ENCODE measurements around the gene ILRUN. TPM values are rescaled to one million over a fixed set of nuclear protein-coding genes. Genes with fewer than 3 reads are reported as not detected.
"Not testable (repeated sequence)": the region's sequence is repeated elsewhere in the genome, so short reads cannot be mapped to it uniquely, and the experiment has no call there.

Gene ILRUN
- total RNA-seq, 1 experiment from 2014 or later = 33.9 TPM

DNA sequence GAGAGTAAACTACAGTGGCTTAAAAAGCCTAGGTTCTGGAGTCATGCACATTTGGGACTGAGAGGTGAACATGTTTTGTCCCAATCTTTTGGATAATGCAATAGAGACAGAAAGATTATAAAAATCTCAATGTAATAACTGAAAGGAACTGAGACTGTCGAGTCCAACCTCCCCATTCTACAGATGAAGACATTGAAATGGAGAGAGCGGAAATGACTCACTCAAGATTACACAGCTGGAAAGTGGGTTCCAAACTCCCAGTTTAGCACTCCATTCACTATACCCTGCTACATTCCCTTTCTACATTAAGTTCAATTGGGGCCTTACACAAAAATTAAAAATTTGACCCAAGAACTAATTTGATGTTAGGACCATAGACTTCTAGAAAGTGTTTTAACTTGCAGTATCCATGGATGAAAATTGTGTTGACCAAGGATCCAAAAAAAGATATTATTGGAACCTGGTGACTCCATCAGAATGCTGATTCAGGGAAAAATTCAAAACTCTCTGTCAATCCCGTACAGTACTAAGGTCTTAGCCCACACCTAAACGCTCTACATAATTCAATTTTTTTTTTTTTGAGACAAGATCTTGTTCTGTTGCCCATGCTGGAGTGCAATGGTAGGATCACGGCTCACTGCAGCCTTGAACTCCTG lies 1.5 kb upstream of the ILRUN start:
- DNase-seq (ENCODE audit: low read depth) = peak; percentile 22

DNA sequence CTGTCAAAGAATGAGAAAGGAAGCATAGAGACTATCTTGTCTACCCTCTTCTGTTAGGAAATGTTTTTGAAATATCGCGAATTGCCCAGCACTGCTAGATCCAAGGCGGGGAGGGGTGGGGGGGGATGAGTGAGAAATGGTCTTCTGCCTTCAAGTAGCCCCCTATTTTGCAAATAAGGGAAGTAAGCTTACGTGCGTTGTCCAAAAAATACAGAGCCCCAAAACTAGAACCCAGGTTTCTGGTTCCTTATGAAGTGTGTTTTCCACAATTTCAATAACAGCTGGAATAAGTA lies 923 bp upstream of the ILRUN start:
- no peak for DNase-seq (ENCODE audit: low read depth)

DNA sequence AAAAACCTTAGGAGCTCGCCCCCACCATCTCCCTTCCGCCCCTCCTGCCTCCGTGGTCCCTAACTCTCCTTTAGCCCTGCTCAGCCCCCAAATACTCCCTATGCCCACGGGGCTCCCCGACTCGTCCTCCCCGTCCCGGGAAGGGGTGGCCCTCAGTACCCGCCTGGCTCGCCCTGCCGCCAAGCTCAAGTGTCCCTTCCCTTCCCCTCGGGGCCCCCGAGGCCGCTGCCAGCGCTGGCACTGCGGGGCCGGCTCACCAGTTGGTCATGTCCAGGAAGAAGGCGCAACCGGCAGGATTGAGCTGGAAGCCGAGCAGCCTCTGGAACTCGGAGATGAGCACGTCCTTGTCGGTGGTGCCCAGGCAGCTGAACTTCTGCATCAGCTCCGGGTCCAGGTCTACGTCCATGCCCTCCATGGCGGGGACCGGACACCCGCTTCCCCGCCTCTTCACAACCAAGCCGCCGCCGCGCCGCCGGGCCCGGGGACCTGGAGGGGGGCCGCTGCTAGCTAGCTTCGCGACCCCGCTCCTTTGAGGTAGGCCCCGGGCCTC lies 303 bp downstream of the ILRUN start:
- DNase-seq (ENCODE audit: low read depth) = peak; percentile 50

DNA sequence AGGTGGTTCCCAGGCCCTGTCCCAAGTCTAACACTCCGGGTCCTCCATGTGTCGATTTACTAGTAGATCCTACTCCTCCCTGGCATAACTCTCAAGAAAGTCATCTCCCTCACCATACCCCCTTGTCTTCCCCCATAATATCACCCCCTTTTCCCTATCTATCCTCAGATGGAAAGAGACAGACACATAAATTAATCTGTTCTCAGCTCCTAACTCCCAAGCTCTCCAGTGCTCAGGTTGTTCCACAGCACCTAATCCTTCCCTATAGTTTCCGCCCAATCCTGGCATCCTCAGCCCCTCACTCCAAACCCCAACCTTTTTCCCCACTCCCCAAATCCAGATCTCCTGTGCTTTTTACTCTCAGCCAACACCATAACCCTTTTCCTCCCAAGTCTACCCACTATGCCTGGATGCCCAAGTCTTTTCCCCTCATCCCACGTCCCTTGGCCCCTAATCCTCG lies 808 bp downstream of the ILRUN start:
- DNase-seq (ENCODE audit: low read depth) = no peak

DNA sequence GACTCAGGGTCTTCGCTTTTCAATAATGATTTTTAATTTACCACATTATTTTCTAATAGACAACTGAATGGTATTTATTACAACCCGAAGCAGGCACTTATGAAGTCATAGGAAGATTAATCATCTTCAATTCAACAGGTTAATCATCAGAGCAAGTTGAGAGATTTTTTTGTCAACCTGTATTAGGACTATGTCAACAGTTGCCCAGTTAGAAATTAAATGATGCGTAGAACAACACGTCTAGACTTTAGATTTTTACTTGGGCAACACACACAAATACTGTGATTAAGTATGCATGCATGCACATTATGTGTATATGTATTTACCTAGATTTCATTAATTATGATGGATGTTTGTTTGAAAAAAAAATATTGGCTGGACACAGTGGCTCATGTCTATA lies 4.3 kb downstream of the ILRUN start:
- no peak for DNase-seq (ENCODE audit: low read depth)

DNA sequence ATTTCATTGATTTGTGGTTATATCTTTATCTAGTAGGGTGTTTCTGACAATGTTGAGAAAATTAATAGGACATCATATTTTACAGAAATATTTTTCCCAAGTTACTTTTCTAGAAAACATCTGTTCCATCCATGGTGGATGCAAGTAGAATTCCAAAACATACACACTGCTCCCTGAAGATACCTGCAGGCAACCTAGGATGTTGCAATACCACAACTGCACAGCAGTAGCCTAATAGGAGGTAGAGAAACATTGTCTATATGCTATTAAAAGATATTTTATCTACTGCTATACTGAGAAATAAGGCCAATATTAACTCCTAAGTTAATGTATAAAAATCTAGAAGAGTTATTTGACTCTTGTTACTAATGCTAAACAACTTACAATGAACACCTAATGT lies 6.8 kb downstream of the ILRUN start:
- DNase-seq (ENCODE audit: low read depth) = no peak

DNA sequence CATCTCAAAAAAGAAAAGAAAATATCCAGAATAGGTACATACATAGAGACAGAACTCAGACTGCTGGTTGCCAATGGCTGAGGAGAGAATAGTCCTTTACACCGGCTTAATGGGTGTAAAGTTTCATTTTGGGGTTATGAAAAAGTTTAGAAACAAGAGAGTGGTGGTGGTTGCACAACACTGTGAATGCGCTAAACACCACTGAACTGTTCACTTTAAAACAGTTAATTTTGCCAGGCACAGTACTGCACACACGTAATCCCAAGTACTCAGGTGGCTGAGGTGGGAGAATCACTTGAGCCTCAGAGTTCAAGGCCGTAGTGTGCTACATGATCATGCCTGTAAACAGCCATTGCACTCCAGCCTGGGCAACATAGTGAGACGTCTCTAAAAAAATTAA lies 7.6 kb downstream of the ILRUN start:
- DNase-seq (ENCODE audit: low read depth) = no peak

DNA sequence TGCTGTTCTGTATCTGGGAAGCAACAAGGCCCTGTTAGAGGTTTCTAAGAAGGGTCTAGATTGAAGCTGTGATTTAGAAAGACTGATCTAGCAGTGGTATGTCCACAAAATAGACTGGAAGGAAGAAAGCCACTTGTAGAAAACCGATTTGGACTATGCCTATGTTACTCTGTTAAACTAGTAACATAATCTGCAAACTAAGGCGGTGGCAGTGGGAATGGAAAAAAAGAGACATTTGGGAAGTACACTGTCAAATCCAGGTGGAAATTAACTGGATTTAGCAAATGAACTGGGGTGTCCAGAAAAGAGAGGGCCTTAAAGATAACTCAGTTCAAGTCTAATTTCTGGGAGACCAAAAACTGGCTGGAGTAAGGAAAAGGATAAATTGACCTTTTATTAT lies 11.6 kb downstream of the ILRUN start:
- DNase-seq (ENCODE audit: low read depth) = no peak

DNA sequence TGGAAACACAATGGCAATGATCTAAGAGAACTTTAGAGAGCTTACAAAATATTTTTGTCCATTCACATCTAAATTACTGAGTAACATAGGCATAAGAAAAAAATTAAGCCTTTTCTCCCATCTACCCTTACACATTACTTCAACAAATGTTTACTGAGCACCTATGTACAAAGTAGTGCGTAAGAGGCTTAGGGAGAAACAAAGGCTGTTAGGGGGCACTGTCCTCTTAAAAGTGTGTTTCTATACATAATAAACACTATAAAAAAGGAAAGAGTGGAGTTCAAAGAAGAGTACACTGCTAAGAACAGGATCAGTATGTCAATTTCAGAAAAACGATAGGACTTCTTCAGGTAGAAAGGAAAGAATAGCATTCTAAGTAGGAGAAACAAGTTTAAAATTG lies 12.2 kb downstream of the ILRUN start:
- no peak for DNase-seq (ENCODE audit: low read depth)

DNA sequence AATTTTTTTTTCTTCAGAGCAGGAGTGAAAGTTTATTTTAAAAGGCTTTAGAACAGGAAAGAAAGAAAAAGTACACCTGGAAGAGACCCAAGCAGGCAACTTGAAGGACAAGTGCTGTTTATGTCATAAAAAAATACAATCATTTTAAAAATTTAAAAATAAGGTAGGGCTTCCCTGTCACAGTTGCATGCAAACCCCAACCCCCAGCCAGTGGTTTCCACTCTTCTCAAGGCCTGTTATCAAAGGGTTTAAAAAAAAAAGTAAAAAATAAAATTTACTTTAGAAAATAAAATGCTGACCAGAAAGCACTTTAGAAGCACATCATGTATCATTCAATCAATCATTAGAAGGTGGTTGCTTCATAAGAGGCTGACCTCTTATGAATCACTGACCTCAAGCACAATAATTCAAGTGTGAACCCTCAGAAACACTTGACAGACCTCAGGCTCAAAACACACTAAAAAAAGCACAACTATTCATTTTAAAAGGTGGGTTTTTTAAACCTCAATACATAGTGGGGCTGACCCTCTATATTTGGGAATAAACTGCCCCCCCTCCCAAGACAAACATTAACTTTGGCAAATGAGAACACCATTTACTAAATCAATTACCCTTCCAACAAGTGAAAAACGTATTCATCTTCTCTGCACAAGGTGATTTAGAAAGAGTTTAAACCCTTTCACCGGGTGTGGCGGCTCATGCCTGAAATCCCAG lies 15.6 kb downstream of the ILRUN start:
- DNase-seq (ENCODE audit: low read depth) = peak; percentile 35

DNA sequence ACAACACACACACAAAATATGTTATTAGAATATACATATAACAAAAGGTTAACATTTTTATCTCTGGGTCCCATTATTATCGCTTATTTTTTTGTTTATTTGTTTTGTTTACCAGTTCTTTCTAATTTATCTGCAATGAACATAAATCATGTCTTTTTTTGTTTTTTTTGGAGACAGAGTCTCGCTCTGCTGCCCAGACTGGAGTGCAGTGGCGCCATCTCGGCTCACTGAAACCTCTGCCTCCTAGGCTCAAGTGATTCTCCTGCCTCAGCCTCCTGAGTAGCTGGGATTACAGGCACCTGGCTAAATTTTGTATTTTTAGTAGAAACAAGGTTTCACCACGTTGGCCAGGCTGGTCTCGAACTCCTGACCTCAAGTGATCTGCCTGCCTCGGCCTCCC lies 16.3 kb downstream of the ILRUN start:
- not testable (repeated sequence) for DNase-seq (ENCODE audit: low read depth)

DNA sequence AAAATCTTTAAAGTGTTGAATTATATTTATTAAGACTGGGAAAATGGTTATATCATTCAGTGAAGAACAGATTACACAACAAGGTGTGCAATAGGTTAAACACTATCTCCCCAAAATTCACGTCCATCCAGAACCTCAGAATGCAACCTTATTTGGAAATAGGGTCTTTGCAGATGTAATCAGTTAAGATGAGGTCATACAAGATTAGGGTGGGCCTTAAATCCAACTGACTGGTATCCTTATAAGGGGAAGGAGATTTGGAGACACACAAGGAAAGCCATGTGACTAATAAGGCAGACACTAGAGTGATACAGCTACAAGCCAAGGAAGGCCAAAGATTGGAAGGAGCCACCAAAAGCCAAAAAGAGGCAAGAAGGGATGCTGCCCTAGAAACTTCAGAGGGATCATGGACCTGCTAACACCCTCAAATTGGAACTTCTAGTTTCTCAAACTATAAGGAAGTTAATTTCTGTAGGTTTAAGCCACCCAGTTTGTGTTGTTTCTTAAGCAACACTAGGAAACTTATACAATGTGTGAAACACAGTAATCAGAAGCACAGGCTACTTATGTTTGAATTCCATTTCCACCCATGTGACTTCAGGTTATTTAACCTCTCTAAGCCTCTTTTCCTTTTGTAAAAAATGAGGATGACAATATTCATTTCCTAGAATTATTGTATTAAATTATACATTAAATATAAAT lies 16.9 kb downstream of the ILRUN start:
- DNase-seq (ENCODE audit: low read depth) = peak; percentile 19

DNA sequence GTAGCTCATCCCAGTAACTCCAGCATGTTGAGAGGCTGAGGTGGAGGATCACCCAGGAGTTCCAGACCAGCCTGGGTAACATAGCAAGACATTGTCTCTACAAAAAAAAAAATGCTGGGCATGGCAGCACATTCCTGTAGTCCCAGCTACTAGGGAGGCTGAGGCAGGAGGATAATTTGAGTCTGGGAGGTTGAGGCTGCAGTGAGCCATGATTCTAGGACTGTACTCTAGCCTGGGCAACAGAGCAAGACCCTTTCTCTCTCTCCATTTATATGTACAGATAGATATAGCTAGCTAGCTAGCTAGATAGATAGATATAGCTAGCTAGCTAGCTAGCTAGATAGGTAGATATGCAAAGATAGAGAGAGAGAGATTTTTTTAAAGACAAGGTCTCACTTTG lies 20.4 kb downstream of the ILRUN start:
- DNase-seq (ENCODE audit: low read depth) = no peak

DNA sequence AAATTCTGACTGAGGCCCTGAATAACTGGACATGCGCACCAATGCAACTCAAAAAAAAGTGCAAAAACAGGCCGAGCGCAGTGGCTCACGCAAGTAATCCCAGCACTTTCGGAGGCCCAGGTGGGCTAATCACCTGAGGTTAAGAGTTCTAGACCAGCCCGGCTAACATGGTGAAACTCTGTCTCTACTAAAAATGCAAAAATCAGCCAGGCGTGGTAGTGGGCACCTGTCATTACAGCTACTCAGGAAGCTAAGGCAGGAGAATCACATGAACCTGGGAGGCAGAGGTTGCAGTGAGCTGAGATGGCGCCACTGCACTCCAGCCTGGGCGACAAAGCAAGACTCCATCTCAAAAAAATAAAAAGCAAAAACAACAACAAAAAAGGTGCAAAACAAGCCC lies 21.6 kb downstream of the ILRUN start:
- DNase-seq (ENCODE audit: low read depth) = not testable (repeated sequence)

DNA sequence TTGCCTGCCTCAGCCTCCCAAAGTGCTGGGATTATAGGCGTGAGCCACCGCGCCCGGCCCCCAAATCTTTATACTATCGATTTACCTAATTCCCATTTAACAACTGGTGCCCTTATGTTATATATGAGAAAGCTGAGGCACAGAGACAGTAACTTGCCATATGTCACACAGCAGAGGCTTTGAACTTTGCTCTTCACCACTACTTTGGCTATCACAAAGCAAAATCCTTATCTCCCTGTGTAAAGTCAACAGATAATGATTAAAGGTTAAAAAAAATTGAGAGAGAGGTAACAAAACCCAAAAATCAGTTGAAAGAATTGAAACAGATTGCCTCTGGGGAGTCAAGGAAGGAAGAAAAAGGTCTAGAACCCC lies 22.3 kb downstream of the ILRUN start:
- no peak for DNase-seq (ENCODE audit: low read depth)

DNA sequence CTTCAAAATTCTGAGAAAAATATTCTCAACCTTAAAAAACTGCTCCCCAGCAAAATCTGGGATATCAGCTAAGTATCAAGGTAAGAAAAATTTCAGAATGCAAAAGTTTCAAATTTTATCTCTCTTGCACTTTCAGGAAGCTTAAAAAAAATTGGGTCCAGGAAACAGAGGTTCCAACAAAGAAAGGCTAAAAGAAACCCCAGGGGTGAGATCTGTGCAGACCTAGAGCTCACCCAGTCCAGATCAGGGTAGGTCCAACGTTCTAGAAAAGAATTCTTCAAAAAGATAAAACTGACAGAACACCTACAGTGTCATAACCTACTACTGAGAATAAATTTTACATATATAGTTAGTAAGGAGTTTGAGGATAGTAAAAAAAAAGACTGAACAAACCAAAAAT lies 23.5 kb downstream of the ILRUN start:
- DNase-seq (ENCODE audit: low read depth) = no peak

DNA sequence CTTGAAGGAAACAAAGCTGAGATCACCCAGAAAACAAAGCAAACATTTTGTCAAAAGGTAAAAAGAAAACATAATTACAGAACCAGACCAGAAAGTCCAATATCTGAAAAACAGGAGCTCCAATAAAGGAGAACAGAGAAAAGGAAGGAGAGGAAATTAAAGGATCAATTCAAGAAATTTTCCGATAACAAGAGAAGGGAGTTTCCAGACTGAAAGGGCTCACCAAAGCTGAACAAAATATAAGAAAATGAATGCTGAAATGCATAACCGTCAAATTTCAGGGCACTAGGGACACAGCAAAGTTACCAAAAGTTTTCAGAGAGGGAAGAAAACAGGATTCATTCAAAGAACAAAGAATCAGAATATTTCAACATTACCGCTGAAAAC lies 23.9 kb downstream of the ILRUN start:
- DNase-seq (ENCODE audit: low read depth) = no peak

DNA sequence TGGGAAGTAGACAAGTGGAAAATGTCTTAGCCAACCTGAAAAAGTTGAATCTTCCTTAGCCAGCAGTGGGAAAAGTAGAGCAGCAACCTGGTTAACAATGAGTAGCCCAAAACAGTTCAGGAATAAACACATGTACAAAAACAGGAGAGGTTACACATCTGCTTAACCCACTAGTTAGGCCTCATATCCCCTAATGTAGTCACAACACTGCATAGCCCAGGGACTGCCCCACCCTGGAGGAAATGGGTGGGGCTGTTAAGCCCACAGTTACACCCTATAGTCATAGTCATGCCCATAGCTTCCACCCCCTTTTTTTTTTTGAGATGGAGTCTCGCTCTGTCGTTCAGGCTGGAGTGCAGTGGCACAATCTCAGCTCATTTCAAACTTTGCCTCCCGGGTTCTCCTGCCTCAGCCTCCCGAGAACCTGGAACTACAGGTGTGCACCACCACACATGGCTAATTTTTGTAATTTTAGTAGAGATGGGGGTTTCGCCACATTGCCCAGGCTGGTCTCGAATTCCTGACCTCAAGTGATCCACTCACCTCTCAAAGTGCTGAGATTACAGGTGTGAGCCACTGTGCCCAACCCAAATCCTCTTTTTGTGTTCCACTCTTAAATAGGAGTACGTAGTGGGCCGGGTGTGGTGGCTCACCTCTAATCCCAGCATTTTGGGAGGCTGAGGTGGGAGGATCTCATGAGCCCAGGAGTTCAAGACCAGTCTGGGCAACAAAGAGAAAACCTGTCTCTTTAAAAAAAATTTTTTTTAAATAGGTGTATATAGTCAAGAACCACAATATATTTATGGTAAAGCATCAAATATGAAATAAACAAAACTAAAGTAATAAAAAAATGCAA lies 24.5 kb downstream of the ILRUN start:
- peak; percentile 65 for DNase-seq (ENCODE audit: low read depth)

DNA sequence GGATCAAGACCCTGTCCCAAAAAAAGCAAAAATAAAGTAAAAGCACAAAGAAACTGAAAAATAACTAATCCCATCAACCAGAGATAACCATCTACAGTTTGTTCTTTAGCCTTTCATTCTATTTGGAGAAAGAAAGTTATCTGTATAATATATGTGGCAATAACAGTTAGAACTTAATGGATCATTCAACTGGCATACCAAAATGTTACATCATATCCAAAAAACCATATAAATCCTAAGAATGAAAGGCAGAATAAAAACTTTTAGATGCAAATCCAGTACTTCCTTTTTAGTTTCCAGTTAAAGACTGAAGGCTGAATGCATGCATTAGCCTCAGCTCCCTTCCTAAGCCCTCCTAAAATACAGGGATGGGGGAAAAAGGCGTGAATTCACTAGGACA lies 25.2 kb downstream of the ILRUN start:
- no peak for DNase-seq (ENCODE audit: low read depth)

DNA sequence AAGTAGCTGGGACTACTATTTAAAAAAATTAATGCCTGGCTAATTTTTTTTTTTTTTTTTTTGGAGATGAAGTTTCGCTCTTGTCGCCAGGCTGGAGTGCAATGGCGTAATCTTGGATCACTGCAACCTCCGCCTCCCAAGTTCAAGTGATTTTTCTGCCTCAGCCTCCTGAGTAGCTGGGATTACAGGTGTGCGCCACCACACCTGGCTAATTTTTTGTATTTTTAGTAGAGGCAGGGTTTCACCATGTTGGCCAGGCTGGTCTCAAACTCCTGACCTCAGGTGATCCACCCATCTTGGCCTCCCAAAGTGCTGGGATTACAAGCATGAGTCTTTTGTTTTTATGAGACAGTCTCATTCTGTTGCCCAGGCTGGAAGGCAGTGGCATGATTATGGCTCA lies 27.8 kb downstream of the ILRUN start:
- DNase-seq (ENCODE audit: low read depth) = not testable (repeated sequence)

DNA sequence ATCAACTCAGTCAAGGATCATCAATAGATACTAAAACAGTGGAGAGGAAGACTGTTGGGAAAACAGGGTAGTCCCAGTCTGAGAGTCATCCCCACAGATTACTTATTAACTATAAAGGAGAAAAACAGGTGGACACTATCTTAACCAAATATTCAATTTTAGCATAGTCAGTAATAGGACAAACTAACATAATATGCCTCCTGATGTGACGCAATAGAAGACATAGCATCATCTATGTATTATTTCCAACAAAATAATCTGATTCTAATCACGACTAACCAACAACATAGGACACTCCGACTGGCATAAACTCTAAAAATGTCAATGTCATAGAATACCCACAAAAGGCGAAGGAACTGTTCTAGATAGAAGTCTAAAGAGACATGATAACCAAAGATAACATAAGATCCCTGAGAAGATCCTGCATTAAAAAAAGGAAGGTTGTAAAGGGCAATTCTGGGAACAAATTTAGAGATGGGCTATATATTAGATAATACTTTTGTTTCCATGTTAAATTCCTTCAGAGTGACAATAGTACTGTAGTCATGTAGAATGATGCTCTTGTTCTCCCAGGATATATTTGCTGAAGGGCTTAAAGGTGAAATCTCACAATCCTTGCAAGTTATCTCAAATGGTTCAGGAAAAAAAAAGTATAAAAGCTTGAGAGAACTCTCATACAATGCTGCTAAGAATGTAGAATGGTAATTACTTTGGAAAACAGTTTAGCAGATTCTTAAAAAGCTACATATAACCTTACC lies 28.9 kb downstream of the ILRUN start:
- DNase-seq (ENCODE audit: low read depth) = no peak

Measured in RPMI7951 (cell line).